Stimulated activated effector memory CD8-positive, alpha-beta T cell treated with anti-CD3 and anti-CD28 coated beads, Interleukin-12 subunit alpha, Interleukin-12 subunit beta, amount 100 ng/mL, for 72 hours (primary cell): ENCODE data around the gene ANXA2.
"Not testable (repeated sequence)": the region's sequence is repeated elsewhere in the genome, so short reads cannot be mapped to it uniquely, and the experiment has no call there.

ENCODE experiments used
- ATAC-seq: fragments of 150-1000 bp; cut with Tn5 transposase; 2 replicates; pipeline ENCODE4 v1.10.0; 2021
- DNase-seq, 2 donors: peaks; one replicate each; pipeline ENCODE4 v3.0.0; 2021 to 2022; ENCODE audit warnings: low spot score in 2 of 2
- H3K27ac Mint-ChIP-seq: one replicate; pipeline ENCODE4 v1.8.0; 2022; ENCODE audit warnings: mild to moderate bottlenecking, mixed read lengths
- H3K36me3 Mint-ChIP-seq: one replicate; pipeline ENCODE4 v1.8.0; 2022; ENCODE audit warnings: mild to moderate bottlenecking, mixed read lengths
- H3K4me1 Mint-ChIP-seq: one replicate; pipeline ENCODE4 v1.8.0; 2022; ENCODE audit warnings: mixed read lengths
- H3K4me3 Mint-ChIP-seq: one replicate; pipeline ENCODE4 v1.8.0; 2022; ENCODE audit warnings: mild to moderate bottlenecking, mixed read lengths
- H3K9me3 Mint-ChIP-seq: one replicate; pipeline ENCODE4 v1.8.0; 2022; ENCODE audit warnings: mixed read lengths

Gene ANXA2

DNA sequence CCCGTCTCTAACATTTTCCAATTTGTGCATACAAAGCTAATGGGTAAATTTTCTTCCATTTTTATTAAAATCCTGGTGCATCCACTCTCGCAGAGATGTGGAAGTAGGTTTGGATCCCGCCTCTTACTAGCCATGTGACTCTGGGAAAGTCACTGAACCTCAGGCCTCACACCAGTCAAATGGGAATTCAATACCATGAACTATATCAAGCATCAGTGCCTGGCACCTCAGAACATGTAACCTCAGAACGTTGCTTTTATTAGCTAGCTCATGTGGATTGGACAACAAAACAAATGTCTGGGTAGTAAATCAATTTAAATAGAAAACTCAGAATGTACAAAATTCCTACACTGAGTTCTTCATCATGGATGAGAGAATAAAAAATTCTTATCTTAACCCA lies 60.7 kb downstream of the ANXA2 start:
- Mint-ChIP-seq H3K4me1 (no peaks in the 10 kb centered on the region), H3K4me3 (no peak overlapping the region), H3K9me3 (no peaks in the 10 kb centered on the region), H3K36me3 (no peaks in the 10 kb centered on the region), H3K27ac (no peak overlapping the region)
- DNase-seq = no peak
- no peak for ATAC-seq

DNA sequence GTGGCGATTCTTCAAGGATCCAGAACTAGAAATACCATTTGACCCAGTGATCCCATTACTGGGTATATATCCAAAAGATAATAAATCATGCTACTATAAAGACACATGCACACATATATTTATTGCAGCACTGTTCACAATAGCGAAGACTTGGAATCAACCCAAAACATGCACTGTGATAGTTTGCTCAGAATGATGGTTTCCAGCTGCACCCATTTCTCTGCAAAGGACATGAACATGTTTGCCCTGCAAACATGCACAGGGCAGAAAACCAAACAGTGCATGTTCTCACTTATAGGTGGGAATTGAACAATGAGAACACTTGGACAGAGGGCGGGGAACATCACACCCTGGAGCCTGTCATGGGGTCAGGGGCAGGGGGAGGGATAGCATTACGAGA lies 62.5 kb downstream of the ANXA2 start:
- H3K4me3 Mint-ChIP-seq, ATAC-seq, DNase-seq, H3K9me3 Mint-ChIP-seq, H3K4me1 Mint-ChIP-seq, H3K27ac Mint-ChIP-seq, H3K36me3 Mint-ChIP-seq: not testable (repeated sequence)

DNA sequence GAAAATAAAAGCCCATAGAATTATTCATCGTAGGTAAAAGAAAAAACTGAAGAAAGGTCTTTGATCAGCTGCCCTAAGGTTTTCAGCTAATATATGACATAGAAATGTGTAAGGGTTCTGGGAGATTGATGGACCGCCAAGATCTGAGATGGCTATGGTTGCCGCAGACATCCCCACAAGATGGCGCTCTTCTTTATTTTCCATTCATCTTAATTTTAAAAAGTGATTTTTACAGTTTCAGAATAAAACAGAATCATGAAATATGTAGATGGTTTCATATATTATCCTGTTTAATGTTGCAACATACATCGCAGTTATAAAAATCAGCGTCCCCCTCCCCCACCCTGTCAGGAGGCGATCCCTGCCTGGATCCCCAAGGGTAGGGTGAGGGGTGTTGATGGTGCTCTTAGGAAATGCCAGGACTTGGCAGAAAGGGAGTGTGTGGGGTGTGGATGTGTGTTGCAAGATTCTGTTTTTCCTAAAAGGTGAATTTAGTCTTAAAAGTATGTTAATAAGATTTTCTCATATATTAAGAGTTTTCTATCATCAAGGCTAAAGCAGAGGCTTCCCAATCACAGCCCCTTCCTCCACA lies 68.8 kb downstream of the ANXA2 start:
- Mint-ChIP-seq H3K9me3 (no peaks in the 10 kb centered on the region), H3K4me1 (no peaks in the 10 kb centered on the region), H3K27ac (no peak overlapping the region), H3K36me3 (no peaks in the 10 kb centered on the region), H3K4me3 (no peak overlapping the region)
- DNase-seq (peak in 1 of 2 donors; percentile 55), ATAC-seq (no peak)

DNA sequence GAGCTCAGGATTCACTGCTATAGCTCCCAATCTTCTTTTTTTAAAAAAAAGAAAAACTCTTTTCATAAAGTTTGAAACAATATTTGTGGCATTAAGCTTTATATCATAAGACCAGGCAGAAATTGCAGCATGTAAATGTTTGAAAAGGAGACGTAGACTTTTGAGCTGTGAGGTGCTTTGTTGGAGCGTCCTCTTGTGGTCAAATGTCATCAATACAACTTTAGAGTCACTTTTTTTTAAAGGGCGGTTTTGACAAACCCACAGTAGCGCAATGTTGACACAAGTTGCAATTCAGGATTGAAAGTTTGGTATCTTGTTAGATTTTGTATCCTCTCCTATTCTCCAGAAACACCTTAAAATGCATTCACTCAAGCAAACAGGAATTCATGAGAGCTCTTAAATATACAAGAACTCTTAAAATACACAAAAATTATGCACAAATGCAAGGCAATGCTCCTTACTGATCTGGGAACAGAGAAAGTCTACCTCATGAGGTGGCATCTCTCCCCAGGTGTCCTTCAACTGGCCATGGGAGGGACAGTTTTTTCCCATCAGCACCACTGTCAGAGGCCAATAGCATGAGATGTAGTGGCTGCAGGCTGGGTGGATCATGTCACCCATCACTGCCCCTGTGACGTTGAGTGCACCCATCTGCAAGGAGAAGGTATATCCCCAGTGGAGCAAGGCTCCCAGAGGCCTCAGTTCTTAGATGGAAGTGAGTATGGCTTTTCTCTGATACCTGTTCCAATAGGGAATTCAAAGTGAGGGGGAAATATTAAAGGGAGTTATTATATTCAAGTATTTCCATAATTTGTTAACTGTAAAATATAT lies 70.7 kb downstream of the ANXA2 start:
- Mint-ChIP-seq H3K4me1 (no peaks in the 10 kb centered on the region), H3K9me3 (no peaks in the 10 kb centered on the region), H3K4me3 (no peak overlapping the region), H3K36me3 (no peaks in the 10 kb centered on the region), H3K27ac (no peak overlapping the region)
- ATAC-seq (no peak), DNase-seq (peak in 1 of 2 donors; percentile 17)

DNA sequence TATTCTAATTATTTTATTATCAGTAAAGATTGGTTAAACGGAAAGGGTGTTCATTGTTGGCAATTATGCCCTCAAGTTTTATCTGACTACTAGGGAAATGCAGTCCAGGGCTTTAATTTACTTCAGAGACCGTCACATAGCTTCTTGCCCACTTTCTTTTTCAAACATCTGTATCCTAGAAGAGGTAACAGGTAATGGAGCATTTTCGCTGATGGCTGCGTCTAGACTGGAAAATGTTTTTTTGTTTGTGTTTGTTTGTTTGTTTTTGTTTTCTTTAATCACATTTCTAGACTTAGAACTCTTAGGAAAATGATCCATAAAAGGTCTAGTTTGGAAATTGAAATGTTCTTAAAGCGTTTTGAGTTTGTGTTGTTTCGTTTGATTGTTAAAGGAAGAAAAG lies 71.4 kb downstream of the ANXA2 start:
- DNase-seq = no peak
- H3K4me1 Mint-ChIP-seq = no peaks in the 10 kb centered on the region
- no peak for ATAC-seq
- no peaks in the 10 kb centered on the region for H3K9me3 Mint-ChIP-seq
- no peak overlapping the region for H3K27ac Mint-ChIP-seq
- no peaks in the 10 kb centered on the region for H3K36me3 Mint-ChIP-seq
- no peak overlapping the region for H3K4me3 Mint-ChIP-seq

DNA sequence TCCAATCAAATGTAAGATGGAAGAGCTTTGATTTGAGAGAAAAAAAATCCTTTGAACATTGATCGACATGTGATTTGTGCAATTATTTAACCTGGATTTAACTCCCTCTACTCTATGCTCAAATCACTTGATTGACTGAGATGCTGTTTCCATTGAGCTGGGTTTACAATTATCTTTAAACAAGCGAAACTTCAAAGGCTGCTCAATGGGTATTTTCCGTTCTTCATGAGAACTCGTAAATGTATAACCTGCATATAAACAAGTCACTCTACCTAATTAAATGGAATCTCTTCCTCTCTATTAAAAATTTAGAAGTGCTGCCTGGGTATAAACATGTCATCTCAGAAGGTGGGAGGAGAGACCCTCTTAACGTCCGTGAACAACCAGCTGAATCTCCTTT lies 71.9 kb downstream of the ANXA2 start:
- DNase-seq = no peak
- Mint-ChIP-seq H3K9me3 (no peaks in the 10 kb centered on the region), H3K36me3 (no peaks in the 10 kb centered on the region), H3K27ac (no peak overlapping the region), H3K4me3 (no peak overlapping the region), H3K4me1 (no peaks in the 10 kb centered on the region)
- no peak for ATAC-seq

DNA sequence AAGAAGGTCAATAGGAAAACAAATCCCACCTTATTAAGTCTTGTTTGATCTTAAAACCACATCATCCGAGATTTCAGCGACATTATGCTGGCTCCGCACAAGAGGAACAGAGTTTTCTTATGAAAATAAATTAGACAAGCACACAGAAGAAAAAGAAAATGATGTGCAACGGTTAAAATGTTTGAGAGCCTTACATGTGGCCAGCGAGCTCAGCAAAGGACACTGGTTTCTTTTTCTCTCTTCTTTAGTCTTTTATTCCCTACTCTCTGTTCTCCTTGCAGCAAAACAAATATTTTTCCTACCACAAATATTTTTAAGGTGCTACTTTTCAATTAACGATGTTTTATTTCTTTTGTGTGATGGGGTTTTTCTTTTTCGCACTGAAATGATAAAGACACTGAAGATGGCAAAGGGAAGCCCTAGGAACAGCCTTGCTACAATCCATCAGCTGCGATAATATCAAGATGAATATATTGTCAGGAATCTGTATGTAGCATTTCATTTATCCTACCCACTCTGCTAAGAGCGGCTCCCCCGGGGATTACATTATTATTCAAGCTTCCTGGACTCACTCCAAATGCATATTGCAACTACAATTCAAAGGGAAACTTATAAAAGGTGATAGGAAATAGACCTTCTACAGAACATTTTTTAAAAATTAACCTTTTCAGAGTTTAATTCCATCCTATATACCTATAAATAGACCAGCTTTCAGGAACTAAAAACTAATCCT lies 72.9 kb downstream of the ANXA2 start:
- no peaks in the 10 kb centered on the region for H3K36me3 Mint-ChIP-seq
- ATAC-seq = no peak
- DNase-seq = no peak

DNA sequence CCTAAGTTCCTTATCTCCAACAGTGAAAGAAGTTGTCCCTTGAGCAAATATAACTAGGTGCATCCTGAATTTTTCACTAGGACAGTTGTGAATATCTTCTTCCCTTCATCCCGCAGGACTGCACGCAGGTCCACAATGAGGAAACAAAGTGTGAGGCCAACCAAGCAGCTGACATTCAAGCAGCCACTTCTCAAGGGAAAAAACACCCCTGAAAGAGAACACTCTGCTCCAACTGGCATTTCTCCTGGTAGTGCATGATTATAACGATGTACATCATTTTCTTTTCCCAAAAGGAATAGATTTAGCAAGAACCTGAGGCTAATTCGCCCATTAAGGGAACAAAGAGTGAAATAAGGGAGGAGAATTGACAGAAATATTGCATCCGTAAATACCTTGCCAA lies 74.5 kb downstream of the ANXA2 start:
- no peak overlapping the region for H3K4me3 Mint-ChIP-seq
- ATAC-seq (no peak), DNase-seq (no peak)
- no peaks in the 10 kb centered on the region for H3K9me3 Mint-ChIP-seq
- no peaks in the 10 kb centered on the region for H3K4me1 Mint-ChIP-seq
- H3K36me3 Mint-ChIP-seq = no peaks in the 10 kb centered on the region
- no peak overlapping the region for H3K27ac Mint-ChIP-seq

More for the DNA sequence above, 72.9 kb downstream of the ANXA2 start:
- H3K4me3 Mint-ChIP-seq = no peak overlapping the region
- H3K4me1 Mint-ChIP-seq = no peaks in the 10 kb centered on the region
- H3K9me3 Mint-ChIP-seq = no peaks in the 10 kb centered on the region
- no peak overlapping the region for H3K27ac Mint-ChIP-seq

DNA sequence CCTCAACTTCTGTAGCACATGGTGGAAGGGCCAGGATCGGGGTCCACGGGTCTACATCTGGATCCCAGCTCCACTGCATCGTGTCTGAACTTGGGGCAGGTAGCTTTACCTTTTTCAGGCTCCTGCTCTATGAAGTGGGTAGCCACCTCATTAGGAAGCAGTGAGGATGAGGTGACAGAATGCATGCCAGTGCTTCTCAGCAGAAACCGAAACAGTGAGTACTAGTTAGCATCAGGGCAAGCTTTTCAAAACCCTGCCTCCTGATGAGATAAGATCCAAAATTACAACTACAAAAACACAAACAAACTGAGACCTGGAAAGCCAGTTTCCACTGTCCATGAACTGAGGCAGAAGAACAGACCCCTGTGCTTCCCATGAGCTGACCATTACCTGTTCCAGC lies 77.4 kb downstream of the ANXA2 start:
- no peak overlapping the region for H3K4me3 Mint-ChIP-seq
- H3K36me3 Mint-ChIP-seq = no peaks in the 10 kb centered on the region
- no peak for DNase-seq
- ATAC-seq = peak; percentile 42
- peaks cover 4% of the 10 kb centered on the region for H3K9me3 Mint-ChIP-seq
- H3K4me1 Mint-ChIP-seq = no peaks in the 10 kb centered on the region
- H3K27ac Mint-ChIP-seq = no peak overlapping the region

DNA sequence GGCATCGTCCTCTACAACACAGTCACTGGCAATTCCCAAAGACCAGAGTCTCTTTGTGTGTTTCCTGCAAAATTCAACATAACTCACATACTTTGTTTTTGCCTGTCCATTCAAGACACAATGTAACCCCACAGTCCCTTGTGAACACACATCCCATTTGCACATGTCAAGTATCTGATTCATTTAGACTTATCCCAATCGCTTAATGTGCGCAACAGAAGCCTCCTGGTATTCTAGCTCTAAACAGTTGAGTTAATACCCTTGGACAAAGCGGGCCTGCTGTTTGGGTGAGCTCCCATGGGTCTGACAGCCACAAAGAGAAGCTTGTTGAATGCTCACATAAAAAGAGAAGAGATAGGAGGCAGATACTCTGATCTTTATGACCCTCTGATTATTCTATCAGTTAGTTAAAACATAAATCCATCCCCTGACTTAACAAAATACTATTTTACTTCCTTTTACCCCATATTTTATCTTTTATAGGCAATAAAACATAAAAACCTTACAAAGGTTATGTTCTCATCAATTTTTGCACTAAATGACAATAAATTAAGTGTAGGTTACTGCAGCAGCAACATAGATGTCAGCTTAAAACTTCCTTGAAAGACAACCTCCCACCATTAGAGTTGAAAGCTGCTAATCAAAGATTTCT lies 79.4 kb downstream of the ANXA2 start:
- DNase-seq (no peak), ATAC-seq (no peak)
- Mint-ChIP-seq H3K4me3 (no peak overlapping the region), H3K4me1 (no peaks in the 10 kb centered on the region), H3K36me3 (no peaks in the 10 kb centered on the region), H3K9me3 (peaks cover 4% of the 10 kb centered on the region), H3K27ac (no peak overlapping the region)

DNA sequence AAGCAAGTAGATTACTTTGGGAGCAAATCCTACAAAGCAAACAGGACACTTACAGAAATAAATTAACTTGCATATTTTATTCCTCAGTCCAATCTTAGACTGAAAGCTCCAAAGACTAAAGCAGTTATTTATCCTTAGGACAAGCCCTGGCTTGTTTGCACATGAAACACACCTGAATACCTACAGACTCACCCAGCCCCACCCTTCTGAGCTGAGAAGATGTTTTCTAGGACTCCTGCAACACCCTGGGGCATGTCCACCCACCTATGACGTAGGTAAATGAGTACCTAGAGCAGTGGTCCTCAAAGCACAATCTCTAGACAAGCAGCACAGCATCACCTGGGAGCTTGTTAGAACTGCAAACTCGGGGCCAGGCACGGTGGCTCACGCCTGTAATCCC lies 80.8 kb downstream of the ANXA2 start:
- H3K4me3 Mint-ChIP-seq = no peak overlapping the region
- no peaks in the 10 kb centered on the region for H3K36me3 Mint-ChIP-seq
- H3K4me1 Mint-ChIP-seq = no peaks in the 10 kb centered on the region
- no peak for ATAC-seq
- H3K9me3 Mint-ChIP-seq = peaks cover 4% of the 10 kb centered on the region
- H3K27ac Mint-ChIP-seq = no peak overlapping the region
- no peak for DNase-seq

DNA sequence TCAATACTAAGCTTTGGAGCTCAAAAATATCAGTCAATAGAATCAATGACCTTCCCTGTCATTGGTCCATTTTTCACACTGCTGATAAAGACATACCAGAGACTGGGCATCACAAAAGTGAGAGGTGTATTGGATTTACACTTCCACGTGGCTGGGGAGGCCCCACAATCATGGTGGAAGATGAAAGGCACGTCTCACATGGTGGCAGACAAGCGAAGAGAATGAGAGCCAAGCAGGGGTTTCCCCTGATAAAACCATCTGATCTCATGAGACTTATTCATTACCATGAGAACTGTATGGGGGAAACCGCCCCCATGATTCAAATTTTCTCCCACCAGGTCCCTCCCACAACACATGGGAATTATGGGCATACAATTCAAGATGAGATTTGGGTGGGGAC lies 81.9 kb downstream of the ANXA2 start:
- H3K27ac Mint-ChIP-seq = no peak overlapping the region
- peaks cover 4% of the 10 kb centered on the region for H3K9me3 Mint-ChIP-seq
- H3K36me3 Mint-ChIP-seq = no peaks in the 10 kb centered on the region
- ATAC-seq = peak; percentile 48
- no peak overlapping the region for H3K4me3 Mint-ChIP-seq
- H3K4me1 Mint-ChIP-seq = no peaks in the 10 kb centered on the region
- no peak for DNase-seq

DNA sequence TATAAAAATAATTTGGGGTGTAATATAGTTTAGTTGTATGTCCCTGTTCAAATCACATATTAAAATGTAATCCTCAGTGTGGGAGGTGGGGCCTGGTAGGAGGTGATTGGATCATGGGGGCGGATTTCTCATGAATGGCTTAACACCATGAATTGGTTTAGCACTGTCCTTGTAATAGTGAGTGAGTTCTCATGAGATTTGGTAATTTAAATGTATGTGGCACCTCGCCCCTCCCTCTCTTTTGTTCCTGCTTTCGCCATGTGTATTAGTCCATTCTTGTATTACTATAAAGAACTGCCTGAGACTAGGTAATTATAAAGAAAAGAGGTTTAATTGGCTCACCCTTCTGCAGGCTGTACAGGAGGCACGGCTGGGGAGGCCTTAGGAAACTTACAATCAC lies 83.9 kb downstream of the ANXA2 start:
- peaks cover 4% of the 10 kb centered on the region for H3K9me3 Mint-ChIP-seq
- ATAC-seq = no peak
- H3K4me3 Mint-ChIP-seq = no peak overlapping the region
- no peak for DNase-seq
- H3K27ac Mint-ChIP-seq = no peak overlapping the region
- no peaks in the 10 kb centered on the region for H3K4me1 Mint-ChIP-seq
- H3K36me3 Mint-ChIP-seq = no peaks in the 10 kb centered on the region

DNA sequence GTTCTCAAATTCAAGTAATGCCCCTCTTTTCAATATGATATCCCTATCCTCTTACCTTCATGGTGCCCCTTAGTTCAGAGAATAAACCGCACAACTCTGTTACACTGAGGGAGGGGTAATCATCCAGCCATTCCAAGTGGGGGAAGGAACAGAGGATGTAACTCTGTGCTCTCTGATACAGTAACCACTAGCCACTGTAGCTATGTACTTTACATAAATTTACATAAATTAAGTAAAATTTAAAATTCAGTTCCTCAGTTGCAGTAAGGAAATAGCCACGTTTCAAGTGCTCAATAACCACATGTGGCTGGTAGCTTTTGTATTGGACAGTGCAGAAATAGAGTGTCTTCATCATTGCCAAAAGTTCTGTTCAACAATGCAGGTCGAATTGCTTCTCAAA lies 90.8 kb downstream of the ANXA2 start:
- H3K27ac Mint-ChIP-seq = no peak overlapping the region
- H3K4me3 Mint-ChIP-seq = no peak overlapping the region
- no peaks in the 10 kb centered on the region for H3K9me3 Mint-ChIP-seq
- no peaks in the 10 kb centered on the region for H3K4me1 Mint-ChIP-seq
- DNase-seq = no peak
- H3K36me3 Mint-ChIP-seq = no peaks in the 10 kb centered on the region
- no peak for ATAC-seq

DNA sequence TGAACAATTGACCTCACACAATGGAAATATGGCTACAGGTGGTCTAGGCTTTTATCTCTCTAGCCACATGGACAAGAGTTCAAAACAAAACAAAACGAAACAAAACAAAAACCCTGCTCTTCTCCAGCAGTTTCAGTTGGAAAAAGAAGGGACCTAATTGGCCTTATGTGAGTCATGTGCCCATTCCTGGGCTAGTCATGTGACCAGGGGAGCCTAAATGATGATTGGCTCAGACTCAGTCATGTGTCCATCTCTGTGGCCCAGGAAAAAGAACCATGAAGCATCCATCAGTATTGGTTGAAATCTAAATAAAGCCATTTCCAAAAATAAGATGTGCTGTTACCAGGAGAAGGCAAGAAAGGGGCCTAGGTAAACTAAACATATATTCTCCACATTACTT lies 96.8 kb downstream of the ANXA2 start:
- Mint-ChIP-seq H3K4me1 (no peaks in the 10 kb centered on the region), H3K4me3 (no peak overlapping the region), H3K36me3 (no peaks in the 10 kb centered on the region), H3K27ac (no peak overlapping the region), H3K9me3 (no peaks in the 10 kb centered on the region)
- no peak for DNase-seq
- ATAC-seq = no peak
